ENCODE measurements around the gene SLU7.

Gene SLU7

GRCh38 chr5:160363660-160364395, 55.1 kb downstream of the SLU7 start:
- no peak for DNase-seq

GRCh38 chr5:160363211-160363610, 55.7 kb downstream of the SLU7 start:
- no peak for DNase-seq

- DNase-seq, result no peak
These were observed 57.2 kb downstream of the SLU7 start for GRCh38 chr5:160361624-160362228.

- no peak for DNase-seq
These were observed 58.6 kb downstream of the SLU7 start for GRCh38 chr5:160360310-160360709.

- DNase-seq, result no peak
These were observed 59.1 kb downstream of the SLU7 start for GRCh38 chr5:160359816-160360215.

- DNase-seq, result no peak
These were observed 59.6 kb downstream of the SLU7 start for GRCh38 chr5:160359242-160359641.

- no peak for DNase-seq
These were observed 60.9 kb downstream of the SLU7 start for GRCh38 chr5:160357861-160358411.

- no peak for DNase-seq
These were observed 61.5 kb downstream of the SLU7 start for GRCh38 chr5:160357394-160357793.

- no peak for DNase-seq
These were observed 62.1 kb downstream of the SLU7 start for GRCh38 chr5:160356550-160357347.

- no peak for DNase-seq
These were observed 64.2 kb downstream of the SLU7 start for GRCh38 chr5:160354666-160355065.

- no peak for DNase-seq
These were observed 65.5 kb downstream of the SLU7 start for GRCh38 chr5:160353379-160353778.

- DNase-seq, result no peak
These were observed 66.6 kb downstream of the SLU7 start for GRCh38 chr5:160352308-160352707.
